ENCODE measurements around the gene C16orf87.
"Not testable (repeated sequence)": the region's sequence is repeated elsewhere in the genome, so short reads cannot be mapped to it uniquely, and the experiment has no call there.

C16orf87 gene

GRCh38 chr16:46830902-46831647 is at the start of gene C16orf87:
C16orf87 (minus strand) TSS chr16:46831180; CDS start chr16:46831149, 31 bp downstream.
- DNase-seq (ENCODE audit: low read depth), result peak; percentile 91
- TF ChIP-seq CTCF (conservative IDR thresholded peaks at IDR 0.05; ENCODE audit: low read length), result no peak
- H3K4me3 ChIP-seq (ENCODE audit: low read length), result peak within 1 kb of the TSS; percentile 78

GRCh38 chr16:46875243-46875642 is 44.3 kb upstream of the C16orf87 start:
- no peak overlapping the region for H3K4me3 ChIP-seq (ENCODE audit: low read length)
- DNase-seq (ENCODE audit: low read depth), result no peak
- TF ChIP-seq CTCF (conservative IDR thresholded peaks at IDR 0.05; ENCODE audit: low read length), result no peak

- no peak overlapping the region for H3K4me3 ChIP-seq (ENCODE audit: low read length)
- no peak for DNase-seq (ENCODE audit: low read depth)
- no peak for TF ChIP-seq CTCF (conservative IDR thresholded peaks at IDR 0.05; ENCODE audit: low read length)
These were observed 42.2 kb upstream of the C16orf87 start for GRCh38 chr16:46873201-46873600.

- DNase-seq (ENCODE audit: low read depth), result no peak
- no peak for TF ChIP-seq CTCF (conservative IDR thresholded peaks at IDR 0.05; ENCODE audit: low read length)
- H3K4me3 ChIP-seq (ENCODE audit: low read length), result no peak overlapping the region
These were observed 40.6 kb upstream of the C16orf87 start for GRCh38 chr16:46871597-46871996.

- H3K4me3 ChIP-seq (ENCODE audit: low read length), result not testable (repeated sequence)
These were observed 37.9 kb upstream of the C16orf87 start for GRCh38 chr16:46868891-46869290.

GRCh38 chr16:46867486-46867885 is 36.5 kb upstream of the C16orf87 start:
- not testable (repeated sequence) for H3K4me3 ChIP-seq (ENCODE audit: low read length); DNase-seq (ENCODE audit: low read depth)

More at GRCh38 chr16:46868891-46869290, 37.9 kb upstream of the C16orf87 start:
- DNase-seq (ENCODE audit: low read depth), result not testable (repeated sequence)

GRCh38 chr16:46866286-46866685 is 35.3 kb upstream of the C16orf87 start:
- no peak overlapping the region for H3K4me3 ChIP-seq (ENCODE audit: low read length)
- DNase-seq (ENCODE audit: low read depth), result no peak
- TF ChIP-seq CTCF (conservative IDR thresholded peaks at IDR 0.05; ENCODE audit: low read length), result no peak

GRCh38 chr16:46862555-46863447 is 31.8 kb upstream of the C16orf87 start:
- no peak for DNase-seq (ENCODE audit: low read depth)
- no peak overlapping the region for H3K4me3 ChIP-seq (ENCODE audit: low read length)
- TF ChIP-seq CTCF (conservative IDR thresholded peaks at IDR 0.05; ENCODE audit: low read length), result no peak
